ENCODE data around the gene TTC33. TPM values are rescaled to one million over a fixed set of nuclear protein-coding genes. Genes with fewer than 3 reads are reported as not detected.

The TTC33 gene
- total RNA-seq, 1 experiment from 2014 or later, result 30.2 TPM

DNA sequence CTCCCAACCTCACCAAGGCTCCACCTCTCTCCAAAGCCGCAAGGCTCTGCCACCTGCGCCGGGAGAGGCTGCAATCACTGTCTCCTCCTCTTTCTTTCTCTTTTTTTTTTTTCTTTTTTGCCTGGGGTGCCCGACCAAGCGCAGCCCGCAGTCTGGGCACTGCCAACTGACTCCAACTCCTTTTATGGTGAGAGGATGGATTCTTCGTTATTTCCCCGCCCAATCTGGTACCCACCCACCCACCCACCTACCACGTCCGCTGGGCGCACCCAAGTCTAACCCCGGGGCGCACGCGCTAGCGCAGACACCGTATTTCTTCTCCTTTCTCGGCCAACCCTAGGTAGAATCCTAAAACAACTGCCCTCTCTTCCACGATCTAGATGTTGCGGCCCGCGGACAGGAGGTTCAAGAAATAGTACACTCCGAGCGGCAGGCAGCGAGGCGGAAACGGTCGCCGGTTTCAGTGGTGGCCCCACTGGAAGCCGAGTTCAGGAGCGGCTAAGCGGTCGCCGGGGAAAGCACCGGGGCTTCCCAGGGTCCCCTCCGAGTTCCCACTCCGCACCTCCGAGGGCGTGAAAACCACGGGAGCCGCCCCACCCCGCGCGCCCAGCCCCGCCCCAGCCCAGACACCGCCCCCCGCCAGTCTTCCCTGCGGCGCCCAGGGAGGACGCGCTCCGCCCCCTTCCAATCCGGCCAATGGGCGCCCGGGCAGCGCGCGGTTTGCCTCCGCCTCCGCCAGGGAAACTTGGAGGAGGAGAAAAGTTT lies 76.4 kb downstream of the TTC33 start:
- intact Hi-C loops (cut with micrococcal nuclease; ENCODE audit: unreplicated experiment), result loop anchor here (1.0 to 5.0 kb wide), 11 partner anchors 37 to 922 kb away; partner anchors contain the start of gene RPL37
- H4K20me1 ChIP-seq (ENCODE audit: insufficient read depth), result no peaks in the 10 kb centered on the region
- peak overlapping the region; percentile 99 for H3K4me2 ChIP-seq
- DNase-seq, result peak; percentile 97 to 100
- no peaks in the 10 kb centered on the region for H3K36me3 ChIP-seq (ENCODE audit: low read depth)
- H3K9me2 ChIP-seq (ENCODE audit: insufficient read depth), result no peaks in the 10 kb centered on the region
- peaks cover 15% of the 10 kb centered on the region for H3F3A ChIP-seq (ENCODE audit: insufficient read depth, low read depth)
- no peaks in the 10 kb centered on the region for H3K27me3 ChIP-seq (ENCODE audit: insufficient read depth, low read depth)
- no peaks in the 10 kb centered on the region for H3K9me3 ChIP-seq (ENCODE audit: insufficient read depth, low read depth)
- ChIA-PET CTCF (interaction anchor here (0.6 to 1.1 kb wide), 6 partner anchors 10 to 966 kb away, joined by 3 to 5 read pairs (median 3); no protein-coding TSS in a partner anchor), POLR2A (ENCODE audit: unreplicated experiment) (interaction anchor here (0.5 to 1.6 kb wide), 24 partner anchors 13 to 1982 kb away, joined by 3 to 29 read pairs (median 5); no protein-coding TSS in a partner anchor)
- H3K79me2 ChIP-seq (ENCODE audit: low read depth), result peaks cover 42% of the 10 kb centered on the region
- peak overlapping the region; percentile 90 for H2AFZ ChIP-seq
- H3K4me3 ChIP-seq, result peak overlapping the region; percentile 82
- H3K4me1 ChIP-seq (replicated peaks; ENCODE audit: insufficient read depth), result peaks cover 54% of the 10 kb centered on the region
- BruUV-seq (replicated peaks), result no TSS peak
- TF ChIP-seq CTCF (conservative IDR thresholded peaks at IDR 0.05) (no peak), EZH2 (IDR thresholded peaks at IDR 0.05; ENCODE audit: low read depth) (no peak)
- H3K27ac ChIP-seq, result peak overlapping the region; percentile 93

GRCh38 chr5:40678460-40679147 lies 77.2 kb downstream of the TTC33 start:
- ChIA-PET CTCF (interaction anchor here (0.7 to 1.1 kb wide), 3 partner anchors 268 to 966 kb away, joined by 3 to 4 read pairs (median 3); no protein-coding TSS in a partner anchor), POLR2A (ENCODE audit: unreplicated experiment) (interaction anchor here (0.5 to 1.6 kb wide), 7 partner anchors 98 to 1527 kb away, joined by 3 to 26 read pairs (median 5); no protein-coding TSS in a partner anchor)
- no peaks in the 10 kb centered on the region for H4K20me1 ChIP-seq (ENCODE audit: insufficient read depth)
- DNase-seq, result no peak
- H3K27me3 ChIP-seq (ENCODE audit: insufficient read depth, low read depth), result no peaks in the 10 kb centered on the region
- no peaks in the 10 kb centered on the region for H3K9me3 ChIP-seq (ENCODE audit: insufficient read depth, low read depth)
- H3F3A ChIP-seq (ENCODE audit: insufficient read depth, low read depth), result peaks cover 15% of the 10 kb centered on the region
- peak overlapping the region; percentile 99 for H3K4me2 ChIP-seq
- peak overlapping the region; percentile 93 for H3K27ac ChIP-seq
- no peaks in the 10 kb centered on the region for H3K9me2 ChIP-seq (ENCODE audit: insufficient read depth)
- no peak for TF ChIP-seq EZH2 (IDR thresholded peaks at IDR 0.05; ENCODE audit: low read depth)
- no peak for TF ChIP-seq CTCF (conservative IDR thresholded peaks at IDR 0.05)
- H2AFZ ChIP-seq, result peak overlapping the region; percentile 83
- TSS peak; percentile 94 for BruUV-seq (replicated peaks)
- peaks cover 37% of the 10 kb centered on the region for H3K79me2 ChIP-seq (ENCODE audit: low read depth)
- H3K36me3 ChIP-seq (ENCODE audit: low read depth), result no peaks in the 10 kb centered on the region
- H3K4me3 ChIP-seq, result peak overlapping the region; percentile 76
- intact Hi-C loops (cut with micrococcal nuclease; ENCODE audit: unreplicated experiment), result loop anchor here (1.0 to 5.0 kb wide), 11 partner anchors 36 to 921 kb away; partner anchors contain the start of gene RPL37
- H3K4me1 ChIP-seq (replicated peaks; ENCODE audit: insufficient read depth), result peaks cover 47% of the 10 kb centered on the region

GRCh38 chr5:40678026-40678425 lies 77.7 kb downstream of the TTC33 start:
- H3K4me3 ChIP-seq, result peak overlapping the region; percentile 76
- no peaks in the 10 kb centered on the region for H3K9me3 ChIP-seq (ENCODE audit: insufficient read depth, low read depth)
- H3K27me3 ChIP-seq (ENCODE audit: insufficient read depth, low read depth), result no peaks in the 10 kb centered on the region
- H2AFZ ChIP-seq, result no peak overlapping the region
- H3K27ac ChIP-seq, result peak overlapping the region; percentile 93
- H3F3A ChIP-seq (ENCODE audit: insufficient read depth, low read depth), result peaks cover 15% of the 10 kb centered on the region
- H3K36me3 ChIP-seq (ENCODE audit: low read depth), result no peaks in the 10 kb centered on the region
- peak in 1 of 2 experiments; percentile 48 for DNase-seq
- POLR2A ChIA-PET (ENCODE audit: unreplicated experiment), result interaction anchor here (0.7 to 0.8 kb wide), 3 partner anchors 126 to 704 kb away, joined by 3 to 6 read pairs (median 4); no protein-coding TSS in a partner anchor
- peaks cover 41% of the 10 kb centered on the region for H3K4me1 ChIP-seq (replicated peaks; ENCODE audit: insufficient read depth)
- H3K9me2 ChIP-seq (ENCODE audit: insufficient read depth), result no peaks in the 10 kb centered on the region
- intact Hi-C loops (cut with micrococcal nuclease; ENCODE audit: unreplicated experiment), result loop anchor here (2.0 to 5.0 kb wide), 6 partner anchors 36 to 921 kb away; no protein-coding TSS in a partner anchor
- TF ChIP-seq CTCF (conservative IDR thresholded peaks at IDR 0.05), result no peak
- TF ChIP-seq EZH2 (IDR thresholded peaks at IDR 0.05; ENCODE audit: low read depth), result no peak
- H3K79me2 ChIP-seq (ENCODE audit: low read depth), result peaks cover 31% of the 10 kb centered on the region
- H4K20me1 ChIP-seq (ENCODE audit: insufficient read depth), result no peaks in the 10 kb centered on the region
- no TSS peak for BruUV-seq (replicated peaks)
- peak overlapping the region; percentile 99 for H3K4me2 ChIP-seq
- CTCF ChIA-PET, result interaction anchor here (0.6 kb wide), 1 partner anchor 90 kb away, joined by 3 read pairs; no protein-coding TSS in a partner anchor
